HUES48 (cell line): ENCODE data around the gene HNRNPR.

Source experiments
- H3K27ac ChIP-seq: one replicate; pipeline ENCODE4 v1.7.0; 2013; ENCODE audit warnings: low read depth, low read length, inconsistent platforms
- H3K27me3 ChIP-seq: 2 replicates; pipeline ENCODE4 v1.6.1; 2013; ENCODE audit warnings: mild to moderate bottlenecking, low read length; ENCODE audit not compliant: control insufficient read depth, insufficient read depth
- H3K36me3 ChIP-seq: 2 replicates; pipeline ENCODE4 v1.6.1; 2013; ENCODE audit warnings: low read length; ENCODE audit not compliant: control insufficient read depth, insufficient read depth
- H3K4me1 ChIP-seq: 2 replicates; pipeline ENCODE4 v1.6.1; 2013; ENCODE audit warnings: mild to moderate bottlenecking, low read length; ENCODE audit not compliant: control insufficient read depth, insufficient read depth
- H3K4me3 ChIP-seq: 2 replicates; pipeline ENCODE4 v1.5.1; 2013; ENCODE audit warnings: mild to moderate bottlenecking, low read depth, low read length
- H3K9ac ChIP-seq: 2 replicates; pipeline ENCODE4 v1.6.1; 2013; ENCODE audit warnings: mild to moderate bottlenecking, low read depth, low read length, moderate library complexity
- H3K9me3 ChIP-seq: 2 replicates; pipeline ENCODE4 v1.6.1; 2013; ENCODE audit warnings: low read length; ENCODE audit not compliant: control insufficient read depth, insufficient read depth

Gene HNRNPR

DNA sequence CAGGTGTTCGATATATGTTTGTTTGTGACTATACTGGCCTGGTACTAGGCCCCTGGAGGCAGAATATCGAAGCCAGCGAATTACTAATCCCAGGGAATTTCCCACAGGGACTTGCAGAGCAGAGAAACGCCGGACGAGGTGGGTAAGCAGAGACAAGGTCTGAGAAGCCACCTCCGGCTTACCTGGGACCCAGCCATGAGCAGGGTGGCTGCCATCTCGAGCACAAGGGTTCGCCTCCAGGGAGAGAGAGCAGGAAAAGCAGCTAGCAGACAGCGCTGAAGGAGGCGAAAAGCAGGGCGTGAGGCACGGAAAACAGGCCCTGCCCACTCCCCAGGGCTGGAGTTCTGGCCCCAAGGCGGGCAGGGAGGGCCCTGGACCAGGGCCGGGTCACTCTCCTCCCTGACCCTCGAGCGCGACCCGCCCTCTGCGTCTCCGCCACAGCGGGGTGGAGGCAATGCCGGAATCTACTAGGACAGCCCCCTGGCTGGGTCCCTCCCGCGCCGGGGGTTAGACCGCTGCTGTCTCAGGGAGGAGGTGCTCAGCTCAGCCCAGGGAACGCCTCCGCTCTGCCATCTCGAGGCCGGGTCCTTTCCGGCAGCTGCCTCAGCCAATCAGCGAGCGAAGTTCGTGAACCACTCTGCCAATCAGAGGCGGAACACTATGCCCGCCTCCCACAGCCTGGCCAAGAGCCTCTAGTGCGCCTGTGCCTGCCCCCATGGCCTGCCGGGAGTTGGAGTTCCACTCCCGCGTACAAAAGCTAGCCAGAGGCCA lies 23.9 kb upstream of the HNRNPR start:
- H3K9ac ChIP-seq, result peak overlapping the region; percentile 63
- H3K9me3 ChIP-seq, result peaks cover 15% of the 10 kb centered on the region
- peaks cover 16% of the 10 kb centered on the region for H3K4me1 ChIP-seq
- peaks cover 89% of the 10 kb centered on the region for H3K27me3 ChIP-seq
- H3K36me3 ChIP-seq, result no peaks in the 10 kb centered on the region
- peak overlapping the region; percentile 91 for H3K4me3 ChIP-seq
- H3K27ac ChIP-seq, result peak overlapping the region; percentile 92

DNA sequence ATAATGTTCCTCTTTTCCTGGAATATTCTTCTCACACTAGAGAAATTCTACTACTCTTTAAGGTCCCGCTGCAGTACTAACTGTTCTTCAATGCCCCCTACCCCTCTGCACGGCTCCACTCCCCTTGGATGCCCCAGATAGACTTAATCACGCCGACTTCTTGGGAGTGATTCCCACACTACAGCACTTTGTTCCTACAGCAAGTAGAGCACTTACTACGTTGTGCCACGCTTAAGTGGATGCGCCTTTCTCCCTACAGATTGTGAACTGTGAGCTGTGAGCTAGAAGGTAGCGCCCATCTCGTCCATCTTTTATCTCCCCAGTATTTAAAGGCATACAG lies 23.3 kb upstream of the HNRNPR start:
- Histone ChIP-seq H3K27ac (peak overlapping the region; percentile 49), H3K9me3 (peaks cover 21% of the 10 kb centered on the region), H3K36me3 (peaks cover 4% of the 10 kb centered on the region), H3K4me3 (peak overlapping the region; percentile 91), H3K9ac (no peak overlapping the region), H3K4me1 (peaks cover 16% of the 10 kb centered on the region), H3K27me3 (peaks cover 89% of the 10 kb centered on the region)

DNA sequence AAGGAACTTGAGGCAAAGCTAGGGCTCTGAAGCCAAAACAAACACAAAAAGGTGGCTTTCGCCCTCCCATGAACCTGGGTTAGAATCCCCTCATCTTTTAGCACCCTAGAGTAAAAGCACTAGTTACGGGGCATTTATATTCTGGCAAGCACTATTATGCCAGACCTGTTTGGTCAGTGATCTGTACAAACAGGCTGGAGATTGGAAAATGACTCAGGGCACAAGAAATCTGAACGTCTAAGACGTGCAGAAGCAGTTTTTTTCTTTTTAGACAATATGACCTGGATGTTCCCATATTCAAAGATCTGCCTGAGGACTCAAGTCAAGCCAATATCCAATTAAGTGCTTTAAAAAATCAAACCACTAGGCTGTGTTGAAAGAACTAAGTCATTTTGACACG lies 22.5 kb upstream of the HNRNPR start:
- Histone ChIP-seq H3K4me3 (no peak overlapping the region), H3K9ac (no peak overlapping the region), H3K9me3 (peaks cover 29% of the 10 kb centered on the region), H3K36me3 (peaks cover 9% of the 10 kb centered on the region), H3K4me1 (peaks cover 12% of the 10 kb centered on the region), H3K27ac (no peak overlapping the region), H3K27me3 (peaks cover 89% of the 10 kb centered on the region)

DNA sequence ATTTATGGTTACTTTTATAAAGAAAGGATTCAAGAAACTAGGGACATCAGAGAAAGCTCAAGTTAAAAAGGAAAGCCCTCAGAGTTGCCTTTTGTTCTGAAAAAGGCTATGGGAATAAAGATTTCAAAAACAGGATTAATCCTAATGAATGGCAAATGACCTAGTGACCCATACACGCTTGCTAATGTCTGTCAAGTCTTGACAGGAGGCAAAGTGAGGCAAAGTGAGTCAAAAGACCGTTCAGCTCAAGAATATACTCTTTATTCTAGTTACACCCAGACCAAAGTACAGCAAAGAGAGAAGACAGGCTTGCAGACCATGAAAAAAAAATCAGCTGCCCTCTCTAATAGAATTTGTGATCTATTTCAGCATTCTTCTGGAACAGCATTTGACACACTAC lies 22.1 kb upstream of the HNRNPR start:
- Histone ChIP-seq H3K9ac (no peak overlapping the region), H3K4me1 (peaks cover 8% of the 10 kb centered on the region), H3K27me3 (peaks cover 89% of the 10 kb centered on the region), H3K27ac (no peak overlapping the region), H3K9me3 (peaks cover 33% of the 10 kb centered on the region), H3K36me3 (peaks cover 9% of the 10 kb centered on the region), H3K4me3 (no peak overlapping the region)

DNA sequence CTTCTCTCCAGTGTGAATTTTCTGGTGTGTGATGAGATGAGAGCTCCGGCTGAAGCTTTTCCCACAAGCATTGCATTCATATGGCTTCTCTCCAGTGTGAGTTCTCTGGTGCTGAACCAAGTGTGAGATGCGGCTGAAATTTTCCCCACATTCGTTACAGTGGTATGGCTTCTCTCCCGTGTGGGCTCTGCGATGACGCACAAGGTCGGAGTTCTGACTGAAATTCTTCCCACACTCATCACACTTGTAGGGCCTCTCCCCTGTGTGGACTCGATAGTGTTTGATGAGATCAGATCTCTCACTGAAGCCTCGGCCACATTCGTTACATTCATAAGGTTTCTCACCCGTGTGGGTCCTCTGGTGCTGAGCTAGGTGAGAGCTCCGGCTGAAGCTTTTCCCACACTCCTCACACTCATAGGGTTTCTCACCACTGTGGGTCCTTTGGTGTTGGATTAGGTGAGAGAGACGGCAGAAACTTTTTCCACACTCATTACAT lies 18.2 kb upstream of the HNRNPR start:
- Histone ChIP-seq H3K4me1 (no peaks in the 10 kb centered on the region), H3K9me3 (peaks cover 56% of the 10 kb centered on the region), H3K27me3 (peaks cover 95% of the 10 kb centered on the region), H3K4me3 (no peak overlapping the region), H3K9ac (no peak overlapping the region), H3K27ac (no peak overlapping the region), H3K36me3 (peaks cover 9% of the 10 kb centered on the region)

DNA sequence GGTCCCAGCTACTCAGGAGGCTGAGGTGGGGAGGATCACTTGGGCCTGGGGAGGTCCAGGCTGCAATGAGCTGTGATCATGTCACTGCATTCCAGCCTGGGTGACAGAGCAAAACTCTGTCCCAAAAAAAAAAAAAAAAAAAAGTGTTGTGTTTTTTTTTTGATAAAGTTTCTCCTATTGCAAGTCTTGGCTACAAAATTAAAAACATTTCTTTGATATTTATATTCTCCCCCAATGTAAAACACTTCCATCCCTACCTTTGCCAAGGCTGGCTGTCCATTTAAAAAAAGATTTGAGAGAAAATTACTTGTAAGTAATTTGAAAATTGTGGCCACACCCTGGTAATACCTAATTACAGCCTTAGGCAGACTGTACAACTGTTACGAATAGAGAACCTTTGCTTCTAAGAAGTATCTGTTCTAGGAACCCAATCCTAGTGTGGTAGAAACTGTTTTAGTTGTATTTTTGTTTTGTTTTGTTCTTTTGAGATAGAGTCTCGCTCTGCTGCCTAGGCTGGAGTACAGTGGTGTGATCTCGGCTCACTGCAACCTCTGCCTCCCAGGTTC lies 14.3 kb upstream of the HNRNPR start:
- peaks cover 9% of the 10 kb centered on the region for H3K36me3 ChIP-seq
- H3K9me3 ChIP-seq, result peaks cover 45% of the 10 kb centered on the region
- no peaks in the 10 kb centered on the region for H3K4me1 ChIP-seq
- H3K4me3 ChIP-seq, result no peak overlapping the region
- no peak overlapping the region for H3K9ac ChIP-seq
- peaks cover 98% of the 10 kb centered on the region for H3K27me3 ChIP-seq
- H3K27ac ChIP-seq, result no peak overlapping the region

DNA sequence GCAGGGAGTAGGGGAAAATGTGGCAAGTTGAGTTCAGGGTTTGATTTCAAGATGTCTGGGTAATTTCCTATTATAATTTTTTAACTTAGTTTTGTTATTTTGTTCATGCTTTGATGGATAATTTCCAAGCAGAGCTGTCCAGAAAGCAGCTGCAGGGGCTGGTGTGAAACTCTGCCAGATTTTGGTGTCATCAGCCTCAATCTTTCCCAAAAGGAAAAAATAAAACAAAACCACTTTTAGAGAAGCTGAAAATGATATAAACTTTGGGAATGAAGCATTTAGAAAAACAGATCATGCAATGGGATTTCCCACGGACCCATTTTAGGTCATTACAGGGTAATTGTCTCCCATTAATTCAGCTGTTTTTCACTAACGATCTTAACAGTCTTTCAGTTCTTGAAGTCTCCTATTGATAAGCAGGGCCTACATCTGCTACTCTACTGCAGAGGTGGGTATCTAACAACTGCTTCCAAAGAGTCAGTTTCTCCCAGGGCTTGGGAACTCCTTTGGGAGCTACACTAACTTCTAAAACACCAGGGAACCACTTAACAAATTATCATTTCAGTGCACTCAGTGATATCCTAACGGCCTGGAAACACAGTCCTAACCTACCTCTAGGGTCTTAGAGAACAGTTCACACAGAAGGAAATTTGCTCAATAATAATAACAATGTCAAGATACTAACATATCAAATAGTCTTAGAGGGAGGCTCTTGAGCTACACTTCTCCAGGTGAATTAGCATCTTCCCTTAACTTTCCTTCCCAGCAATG lies 13.2 kb upstream of the HNRNPR start:
- H3K4me1 ChIP-seq, result no peaks in the 10 kb centered on the region
- no peak overlapping the region for H3K4me3 ChIP-seq
- H3K9ac ChIP-seq, result no peak overlapping the region
- peaks cover 98% of the 10 kb centered on the region for H3K27me3 ChIP-seq
- peaks cover 4% of the 10 kb centered on the region for H3K36me3 ChIP-seq
- H3K27ac ChIP-seq, result no peak overlapping the region
- H3K9me3 ChIP-seq, result peaks cover 34% of the 10 kb centered on the region

DNA sequence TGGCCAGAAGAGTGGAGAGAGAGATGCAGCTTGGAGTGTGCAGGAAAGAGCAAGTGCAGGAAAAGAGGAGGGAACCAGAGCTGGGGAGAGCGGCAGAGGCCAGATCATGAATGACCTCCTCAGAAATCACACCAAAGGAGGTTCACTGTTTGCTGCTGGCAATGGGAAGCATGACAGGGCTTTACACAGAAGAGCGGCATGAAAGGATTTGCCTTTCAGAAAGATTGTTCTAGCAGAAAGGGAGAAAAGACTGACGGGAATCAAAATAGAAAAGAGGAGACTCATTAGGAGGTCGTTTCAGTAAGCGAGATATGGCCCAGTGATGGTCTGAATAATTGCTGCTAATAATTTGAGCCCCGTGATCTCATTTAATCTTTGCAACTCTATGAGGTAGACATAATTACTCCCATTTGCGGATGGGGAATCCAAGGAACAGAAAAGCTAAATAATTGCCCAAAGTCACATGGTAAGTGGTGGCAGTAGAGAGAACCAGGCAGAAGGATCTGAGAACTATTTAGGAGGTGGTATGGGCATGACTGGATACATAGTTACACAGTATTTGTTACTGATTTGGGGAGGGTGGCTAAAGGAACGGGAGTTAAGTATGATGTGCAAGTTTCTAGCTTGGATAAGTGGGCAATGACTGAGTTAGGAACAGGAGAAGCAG lies 12.5 kb upstream of the HNRNPR start:
- Histone ChIP-seq H3K27me3 (peaks cover 98% of the 10 kb centered on the region), H3K27ac (no peak overlapping the region), H3K9ac (no peak overlapping the region), H3K4me3 (no peak overlapping the region), H3K4me1 (no peaks in the 10 kb centered on the region), H3K36me3 (no peaks in the 10 kb centered on the region), H3K9me3 (peaks cover 27% of the 10 kb centered on the region)

DNA sequence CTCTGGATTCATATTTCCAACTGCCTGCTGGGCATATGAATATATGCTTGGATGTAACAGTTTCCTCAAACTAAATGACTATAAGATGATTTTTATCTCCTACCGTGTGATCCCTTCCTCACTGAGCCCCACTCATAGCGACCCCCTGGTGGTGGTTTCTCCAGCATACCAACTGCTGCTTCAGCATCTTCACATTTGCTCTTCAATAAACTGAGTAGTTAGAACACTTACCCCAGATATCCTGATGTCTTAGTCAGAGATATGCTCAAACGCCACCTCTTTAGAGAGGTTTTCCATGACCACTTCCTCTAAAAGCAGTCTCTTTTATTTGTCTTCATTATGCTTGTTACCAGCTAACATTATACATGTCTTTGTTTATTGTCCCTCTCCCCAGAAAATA lies 10.2 kb upstream of the HNRNPR start:
- no peaks in the 10 kb centered on the region for H3K4me1 ChIP-seq
- 0 out of 2 replicates have a peak, but pooled peaks cover 4% of the 10 kb centered on the region for H3K9me3 ChIP-seq
- H3K36me3 ChIP-seq, result no peaks in the 10 kb centered on the region
- H3K27me3 ChIP-seq, result peaks cover 98% of the 10 kb centered on the region
- H3K4me3 ChIP-seq, result no peak overlapping the region
- no peak overlapping the region for H3K9ac ChIP-seq
- no peak overlapping the region for H3K27ac ChIP-seq

DNA sequence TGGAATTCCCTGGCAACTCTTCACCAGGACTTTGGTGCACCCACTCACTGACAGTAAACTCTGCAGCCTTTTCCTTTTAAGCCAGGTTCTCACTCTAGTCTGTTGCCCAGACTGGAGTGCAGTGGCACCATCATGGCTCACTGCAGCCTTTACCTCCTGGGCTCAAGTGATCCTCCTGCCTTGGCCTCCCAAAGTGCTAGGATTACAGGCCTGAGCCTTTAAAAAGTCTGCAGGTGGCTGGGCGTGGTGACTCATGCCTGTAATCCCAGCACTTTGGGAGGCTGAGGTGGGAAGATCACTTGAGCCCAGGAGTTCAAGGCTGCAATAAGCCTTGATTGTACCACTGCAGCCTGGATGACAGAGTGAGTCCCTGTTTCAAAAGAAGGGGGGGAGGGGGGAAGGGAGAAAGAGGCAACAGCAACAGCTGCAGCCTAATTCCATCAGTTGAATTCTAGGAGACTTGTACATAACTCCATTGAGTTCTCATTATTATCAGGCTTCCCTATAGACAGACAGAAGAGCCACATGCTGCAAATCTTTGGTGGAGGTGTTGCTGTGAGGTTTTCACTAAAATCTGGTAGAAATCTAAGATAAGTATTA lies 8.1 kb upstream of the HNRNPR start:
- peaks cover 97% of the 10 kb centered on the region for H3K27me3 ChIP-seq

More for the DNA sequence above, 8.1 kb upstream of the HNRNPR start:
- Histone ChIP-seq H3K4me1 (no peaks in the 10 kb centered on the region), H3K9me3 (no peaks in the 10 kb centered on the region), H3K9ac (no peak overlapping the region), H3K36me3 (no peaks in the 10 kb centered on the region), H3K27ac (no peak overlapping the region), H3K4me3 (no peak overlapping the region)
